HL-60 (cell line): Measurements from ENCODE around the gene NCOR1.

Experiments
- POLR2AphosphoS5 ChIP-seq: IDR thresholded peaks from 2 replicates; pipeline ENCODE4 v1.6.1; 2012; ENCODE audit warnings: low read depth
- TF ChIP-seq, protein P1 (sequence below): IDR thresholded peaks from one replicate; pipeline ENCODE4 v1.5.1; 2011; ENCODE audit warnings: low read length, control low read depth, inconsistent platforms; ENCODE audit not compliant: insufficient read depth

DNA sequence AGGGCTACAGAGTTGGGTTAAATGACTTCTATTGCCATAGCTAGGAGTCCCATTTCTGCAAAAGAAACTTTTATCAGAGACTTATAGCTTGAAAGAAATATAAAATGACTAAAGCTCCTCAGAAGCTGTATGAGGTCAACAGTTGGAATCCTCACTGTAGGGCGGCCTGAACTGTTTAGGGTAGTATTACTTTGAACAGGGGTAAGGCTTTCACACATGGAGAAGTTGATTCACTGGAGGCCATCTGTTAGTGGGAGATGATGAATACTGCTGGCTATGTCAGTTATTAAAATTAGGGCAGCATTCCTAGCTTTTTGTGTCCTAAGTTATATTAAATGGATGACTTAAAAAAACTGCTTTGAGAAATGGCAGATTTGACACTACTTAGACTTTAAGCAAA lies 209.7 kb downstream of the NCOR1 start:
- TF ChIP-seq, protein P1, sequence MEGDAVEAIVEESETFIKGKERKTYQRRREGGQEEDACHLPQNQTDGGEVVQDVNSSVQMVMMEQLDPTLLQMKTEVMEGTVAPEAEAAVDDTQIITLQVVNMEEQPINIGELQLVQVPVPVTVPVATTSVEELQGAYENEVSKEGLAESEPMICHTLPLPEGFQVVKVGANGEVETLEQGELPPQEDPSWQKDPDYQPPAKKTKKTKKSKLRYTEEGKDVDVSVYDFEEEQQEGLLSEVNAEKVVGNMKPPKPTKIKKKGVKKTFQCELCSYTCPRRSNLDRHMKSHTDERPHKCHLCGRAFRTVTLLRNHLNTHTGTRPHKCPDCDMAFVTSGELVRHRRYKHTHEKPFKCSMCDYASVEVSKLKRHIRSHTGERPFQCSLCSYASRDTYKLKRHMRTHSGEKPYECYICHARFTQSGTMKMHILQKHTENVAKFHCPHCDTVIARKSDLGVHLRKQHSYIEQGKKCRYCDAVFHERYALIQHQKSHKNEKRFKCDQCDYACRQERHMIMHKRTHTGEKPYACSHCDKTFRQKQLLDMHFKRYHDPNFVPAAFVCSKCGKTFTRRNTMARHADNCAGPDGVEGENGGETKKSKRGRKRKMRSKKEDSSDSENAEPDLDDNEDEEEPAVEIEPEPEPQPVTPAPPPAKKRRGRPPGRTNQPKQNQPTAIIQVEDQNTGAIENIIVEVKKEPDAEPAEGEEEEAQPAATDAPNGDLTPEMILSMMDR: no peak
- TF ChIP-seq POLR2AphosphoS5: no peak
